NOMO-1 treated with dmso at 0.1 percent for 144 hours (cell line): ENCODE data around the gene FAM78A.
"Not testable (repeated sequence)": the region's sequence is repeated elsewhere in the genome, so short reads cannot be mapped to it uniquely, and the experiment has no call there.

Experiments used
- DNase-seq: peaks from one replicate; lab custom pipeline; 2025; ENCODE audit not compliant: unreplicated experiment; lab: John Stamatoyannopoulos, UW

The FAM78A gene

DNA sequence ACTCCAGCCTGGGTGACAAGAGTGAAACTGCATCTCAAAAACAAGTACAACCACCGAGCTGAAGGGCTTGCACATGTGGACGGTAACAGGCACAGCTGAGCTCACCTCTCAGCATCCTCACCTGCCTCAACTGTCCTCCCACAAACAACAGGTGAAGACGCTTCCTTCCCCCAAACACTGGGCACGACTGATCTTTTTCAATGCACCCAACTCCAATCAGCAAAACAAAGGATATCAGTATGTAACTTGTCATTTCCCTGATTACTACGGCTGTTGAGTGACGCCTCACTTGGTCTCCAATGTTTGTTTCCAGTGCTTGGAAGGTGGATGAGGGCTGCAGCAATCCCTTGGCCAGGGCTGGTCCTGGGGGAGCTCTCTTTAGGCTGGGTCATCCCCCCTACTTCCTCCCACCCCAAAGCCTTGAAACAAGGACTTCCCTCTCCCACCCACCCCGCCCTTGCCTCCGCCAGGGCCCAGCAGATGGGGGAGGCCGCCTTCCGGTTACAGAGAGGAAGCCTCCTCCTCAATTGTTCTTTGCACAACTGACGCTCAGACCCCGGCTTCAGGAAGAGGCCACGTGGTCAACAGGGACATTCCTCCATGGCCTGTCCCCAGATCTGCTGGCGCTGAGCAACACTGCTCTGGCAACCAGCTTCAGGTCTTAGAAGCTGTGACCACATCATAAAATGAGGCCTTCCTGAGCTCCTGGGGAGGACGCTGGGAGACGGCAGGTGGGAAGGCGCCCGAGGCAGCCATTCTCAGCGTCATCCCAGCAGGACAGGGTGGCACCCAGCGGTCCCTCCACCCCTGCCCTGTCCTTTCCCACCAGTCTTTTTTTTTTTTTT, 5.9 kb downstream of the FAM78A start:
- peak; percentile 49 for DNase-seq

DNA sequence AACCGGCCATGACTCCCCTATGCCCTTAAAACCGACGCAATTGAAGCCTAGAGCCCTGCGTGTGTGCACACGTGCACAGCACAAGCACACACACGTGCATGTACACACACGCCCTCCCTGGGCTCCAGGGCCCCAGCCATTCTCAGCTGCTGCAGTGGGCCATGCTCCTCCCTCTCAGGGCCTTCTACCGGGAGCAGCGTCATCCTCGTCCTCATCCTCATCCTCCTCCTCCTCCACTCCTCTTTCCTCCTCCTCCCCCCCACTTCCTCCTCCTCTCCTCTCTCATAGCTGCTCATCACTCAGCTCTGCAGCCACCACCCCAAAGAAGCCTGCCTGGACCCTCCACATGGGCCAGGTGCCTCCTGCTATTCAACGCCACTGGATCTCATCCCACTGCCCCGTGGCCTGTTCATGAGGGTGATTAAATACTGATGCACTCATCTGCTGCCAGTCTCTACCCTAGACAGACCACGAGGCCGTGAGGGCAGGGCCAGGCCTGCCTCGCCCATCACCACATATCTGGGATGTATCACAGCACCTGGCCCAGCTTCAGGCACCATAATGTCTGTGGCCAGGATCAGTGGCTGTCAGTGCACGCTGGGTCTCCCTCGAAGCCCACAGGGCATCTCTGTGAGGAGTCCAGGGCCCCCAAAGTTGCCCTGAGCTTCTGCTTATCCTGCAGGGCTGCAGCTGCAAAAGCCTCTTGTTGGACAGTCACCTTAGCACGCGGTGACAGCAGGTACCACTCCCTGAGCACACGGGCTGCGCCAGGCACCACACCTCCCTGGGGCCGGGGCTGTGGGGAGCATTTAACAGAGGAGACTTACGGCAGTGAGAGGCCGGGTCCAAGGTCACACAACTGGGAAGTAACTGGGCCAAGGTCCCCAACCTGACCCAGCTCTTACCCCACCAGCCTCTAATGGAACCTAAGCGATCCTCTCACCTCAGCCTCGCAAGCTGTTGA, 9.8 kb downstream of the FAM78A start:
- no peak for DNase-seq

DNA sequence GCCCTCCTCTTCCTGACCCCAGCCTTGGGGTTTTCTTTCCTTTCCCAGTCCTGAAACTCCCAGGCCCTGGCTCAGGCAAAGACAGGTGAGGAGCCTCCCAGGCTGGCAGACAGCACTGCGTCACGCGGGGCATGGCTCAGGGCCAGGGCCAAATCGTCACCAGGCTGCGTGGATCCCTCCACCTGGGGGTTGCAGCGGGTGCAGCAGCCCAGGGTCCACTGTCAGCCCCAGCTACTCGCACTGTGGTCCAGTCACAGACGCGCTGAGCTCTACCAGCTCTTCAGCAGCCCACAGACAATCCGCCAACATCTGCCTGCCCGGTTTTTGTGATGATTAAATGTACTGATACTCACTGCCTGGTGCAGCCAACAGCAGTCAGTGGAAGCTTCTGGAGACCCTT, 12.1 kb downstream of the FAM78A start:
- no peak for DNase-seq

DNA sequence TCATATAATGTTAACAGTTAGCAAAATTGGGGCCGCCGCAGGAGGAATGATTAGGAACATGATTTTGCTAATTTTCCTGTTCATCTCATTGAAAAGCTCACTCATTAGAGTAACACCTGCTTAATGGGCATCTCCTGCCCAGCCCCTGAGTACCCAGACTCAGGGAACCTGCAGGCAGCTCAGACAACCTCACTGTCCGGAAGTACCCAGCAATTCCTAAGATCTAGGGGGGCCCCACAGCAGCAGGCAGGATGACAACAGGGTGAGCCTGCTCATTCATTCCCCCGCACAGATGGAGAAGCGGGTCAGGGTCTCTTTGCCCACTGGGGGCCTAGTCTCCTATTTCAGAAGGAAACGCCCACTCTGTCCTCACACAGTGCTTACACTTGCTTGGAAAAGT, 12.6 kb downstream of the FAM78A start:
- no peak for DNase-seq

DNA sequence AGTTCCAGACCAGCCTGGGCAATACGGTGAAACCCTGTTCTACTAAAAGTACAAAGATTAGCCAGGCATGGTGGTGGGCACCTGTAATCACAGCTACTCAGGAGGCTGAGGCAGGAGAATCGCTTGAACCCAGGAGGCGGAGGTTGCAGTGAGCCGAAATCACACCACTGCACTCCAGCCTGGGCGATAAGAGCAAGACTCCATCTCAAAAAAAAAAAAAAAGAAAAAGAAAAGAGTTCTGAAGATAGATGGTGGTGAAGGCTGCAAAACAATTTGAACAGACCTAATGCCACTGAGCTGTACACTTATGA, 13.3 kb downstream of the FAM78A start:
- DNase-seq: not testable (repeated sequence)

DNA sequence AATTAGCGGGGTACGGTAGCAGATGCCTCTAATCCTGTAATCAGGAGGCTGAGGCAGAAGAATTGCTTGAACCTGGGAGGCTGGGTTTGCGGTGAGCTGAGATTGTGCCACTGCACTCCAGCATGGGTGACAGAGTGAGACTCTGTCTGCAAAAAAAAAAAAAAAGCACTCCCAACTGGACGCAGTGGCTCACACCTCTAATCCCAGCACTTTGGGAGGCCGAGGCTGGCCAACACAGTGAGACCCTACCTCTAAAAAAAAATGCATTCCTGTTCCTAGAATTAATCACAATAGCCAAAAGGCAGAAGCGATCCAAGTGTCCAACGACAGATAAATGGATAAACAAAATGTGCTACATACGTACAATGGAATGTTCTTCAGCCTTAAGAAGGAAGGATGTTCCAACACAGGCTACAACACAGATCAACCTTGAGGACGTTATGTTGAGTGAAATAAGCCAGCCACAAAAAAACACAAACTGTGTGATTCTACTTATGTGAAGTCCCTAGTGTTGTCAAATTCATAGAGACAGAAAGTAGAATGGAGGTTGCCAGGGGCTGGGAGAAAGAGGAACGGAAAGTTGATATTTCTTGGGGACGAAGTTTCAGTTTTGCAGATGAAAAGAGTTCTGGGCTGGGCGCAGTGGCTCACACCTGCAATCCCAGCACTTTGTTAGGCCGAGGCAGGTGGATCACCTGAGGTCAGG, 13.8 kb downstream of the FAM78A start:
- peak; percentile 24 for DNase-seq

DNA sequence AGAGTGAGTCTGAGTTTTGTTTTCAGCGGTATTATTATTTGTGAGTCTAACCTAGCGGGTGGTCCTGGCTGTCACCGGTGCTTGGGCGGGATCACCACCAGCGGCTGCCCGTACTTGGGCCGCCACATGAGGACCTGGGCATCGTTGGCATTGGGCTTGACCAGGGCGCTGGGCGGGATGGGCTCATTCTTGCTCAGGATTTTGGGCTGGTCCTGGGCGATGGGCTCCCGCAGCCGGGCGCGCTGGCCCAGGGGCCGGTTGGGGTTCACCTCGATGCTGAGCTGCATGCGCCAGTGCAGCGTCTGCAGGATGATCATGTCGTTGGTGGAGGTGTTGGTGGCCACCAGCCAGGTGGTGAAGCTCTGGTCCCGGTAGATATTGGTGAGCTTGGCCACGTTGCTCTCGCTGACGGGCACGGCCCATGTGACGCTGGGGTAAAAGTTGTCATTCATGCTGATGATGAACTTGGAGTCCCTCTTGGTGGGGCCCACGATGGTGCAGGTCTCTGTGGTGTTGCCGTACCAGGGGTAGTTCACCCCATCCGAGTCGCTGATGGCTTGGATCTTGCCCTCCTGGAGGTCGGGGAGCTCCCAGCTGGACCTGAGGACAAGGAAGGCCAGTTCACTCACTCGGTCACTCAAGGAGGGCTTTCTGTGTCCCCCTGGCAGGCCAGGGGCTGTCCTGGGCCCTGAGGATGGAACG, 15.4 kb downstream of the FAM78A start:
- no peak for DNase-seq

DNA sequence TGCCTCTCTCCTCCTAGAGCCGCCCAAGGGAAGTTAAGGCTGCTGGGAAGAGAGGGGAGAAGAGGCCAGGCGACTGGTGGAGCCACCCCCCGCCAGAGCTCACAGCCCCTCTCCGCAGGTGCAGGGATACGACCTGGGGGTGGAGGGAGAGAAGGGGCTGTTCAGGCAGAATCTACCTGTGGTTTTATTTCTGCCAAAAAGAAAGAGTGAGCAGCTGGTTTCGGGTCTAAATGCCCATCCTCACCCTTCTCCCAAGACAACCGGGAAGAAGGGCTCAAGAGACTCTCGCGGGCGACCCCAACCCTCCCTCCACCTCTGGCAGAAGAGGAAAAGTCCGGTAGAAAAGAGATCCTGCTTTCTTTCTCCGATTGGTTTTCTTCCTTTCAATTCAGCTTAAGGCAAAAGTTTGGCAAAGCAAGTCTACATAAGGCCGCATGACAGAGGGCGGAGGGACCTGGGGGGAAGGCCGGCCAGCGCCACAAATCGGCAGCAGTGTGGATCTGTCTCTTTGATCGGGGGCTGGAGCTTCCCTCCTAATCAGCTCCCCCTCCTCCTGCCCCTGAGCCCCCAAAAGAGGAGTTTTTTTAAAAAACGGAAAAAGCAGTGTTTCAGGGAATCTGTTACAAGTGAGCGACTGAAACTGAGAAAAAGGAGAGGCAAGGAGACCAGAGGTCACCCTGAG, 16.3 kb downstream of the FAM78A start:
- DNase-seq: no peak

DNA sequence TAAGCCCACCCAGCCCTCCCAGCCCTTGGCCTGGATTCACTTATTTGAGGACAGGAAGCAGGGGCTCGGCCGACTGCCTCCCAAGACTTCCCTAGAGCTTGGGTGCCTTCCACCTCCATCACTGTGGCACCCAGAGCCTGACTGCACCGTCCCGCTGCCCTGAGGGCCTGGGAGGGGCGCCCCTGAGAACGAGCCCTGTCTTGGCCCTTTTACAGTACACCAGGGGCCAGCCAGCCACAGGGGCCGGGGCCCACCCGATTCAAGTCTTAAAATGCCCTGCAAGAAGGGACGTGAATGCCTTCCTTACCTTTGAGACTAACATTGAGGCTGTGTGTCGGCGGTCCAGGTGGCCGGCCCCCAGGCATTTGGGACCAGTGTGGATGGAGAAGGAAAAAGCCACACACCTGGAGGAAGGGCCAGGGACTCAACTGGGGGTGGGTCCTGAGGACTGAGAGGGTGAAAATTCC, 16.8 kb downstream of the FAM78A start:
- DNase-seq: no peak

DNA sequence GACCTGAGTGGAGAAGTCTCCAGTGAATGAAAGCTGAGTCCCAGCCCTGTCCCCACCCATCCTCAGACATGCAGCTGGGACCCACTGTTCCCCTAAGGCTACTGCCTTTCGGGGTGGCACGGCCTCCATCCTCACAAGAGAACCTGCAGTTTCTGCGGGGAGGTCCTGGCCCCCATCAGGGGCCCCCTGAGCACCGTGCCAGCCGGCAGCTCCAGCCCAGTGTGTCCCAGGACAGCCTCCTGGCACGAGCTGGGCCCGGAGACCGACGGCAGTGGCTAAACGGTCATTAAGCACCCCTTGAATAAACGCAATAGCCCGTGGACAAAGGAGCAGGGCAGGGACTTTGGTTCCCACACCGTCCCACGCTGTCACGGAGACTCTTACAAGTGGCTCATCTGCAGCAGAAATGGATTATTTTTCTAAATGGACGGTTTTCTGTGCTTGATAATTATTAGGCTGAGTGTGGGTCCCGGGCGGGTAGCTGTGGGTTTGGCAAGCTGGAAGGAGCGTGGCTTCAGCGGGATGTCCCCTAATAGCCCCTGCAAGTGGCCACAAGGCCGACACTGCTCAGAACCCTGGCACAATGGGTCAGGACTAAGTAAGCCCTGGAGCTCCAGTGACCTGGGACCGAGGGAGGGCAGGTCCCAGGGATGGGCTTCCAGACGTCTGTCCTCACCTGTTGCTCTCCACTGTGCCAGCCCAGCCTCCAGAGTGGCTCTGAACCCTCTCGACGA, 17.4 kb downstream of the FAM78A start:
- no peak for DNase-seq

DNA sequence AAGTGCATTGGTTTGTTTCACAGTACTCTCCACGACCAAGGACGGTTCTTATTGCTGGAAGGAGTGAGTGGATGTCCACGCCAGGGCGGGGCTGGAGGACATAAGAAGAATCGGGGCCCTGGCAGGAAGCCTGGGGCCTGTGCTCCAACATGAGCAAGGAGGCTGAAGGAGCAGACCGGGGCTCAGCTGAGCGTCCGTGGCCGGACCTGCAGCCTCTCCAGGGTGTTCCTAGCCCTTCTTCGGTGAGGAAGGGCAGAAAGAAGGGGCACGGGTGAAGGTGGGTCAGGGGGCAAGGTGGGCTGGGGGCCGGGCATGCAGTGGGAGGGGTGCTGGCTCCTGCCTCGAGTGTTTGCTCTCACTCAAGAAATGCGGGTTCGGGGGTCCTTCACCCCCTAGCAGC, 18.1 kb downstream of the FAM78A start:
- DNase-seq: no peak

DNA sequence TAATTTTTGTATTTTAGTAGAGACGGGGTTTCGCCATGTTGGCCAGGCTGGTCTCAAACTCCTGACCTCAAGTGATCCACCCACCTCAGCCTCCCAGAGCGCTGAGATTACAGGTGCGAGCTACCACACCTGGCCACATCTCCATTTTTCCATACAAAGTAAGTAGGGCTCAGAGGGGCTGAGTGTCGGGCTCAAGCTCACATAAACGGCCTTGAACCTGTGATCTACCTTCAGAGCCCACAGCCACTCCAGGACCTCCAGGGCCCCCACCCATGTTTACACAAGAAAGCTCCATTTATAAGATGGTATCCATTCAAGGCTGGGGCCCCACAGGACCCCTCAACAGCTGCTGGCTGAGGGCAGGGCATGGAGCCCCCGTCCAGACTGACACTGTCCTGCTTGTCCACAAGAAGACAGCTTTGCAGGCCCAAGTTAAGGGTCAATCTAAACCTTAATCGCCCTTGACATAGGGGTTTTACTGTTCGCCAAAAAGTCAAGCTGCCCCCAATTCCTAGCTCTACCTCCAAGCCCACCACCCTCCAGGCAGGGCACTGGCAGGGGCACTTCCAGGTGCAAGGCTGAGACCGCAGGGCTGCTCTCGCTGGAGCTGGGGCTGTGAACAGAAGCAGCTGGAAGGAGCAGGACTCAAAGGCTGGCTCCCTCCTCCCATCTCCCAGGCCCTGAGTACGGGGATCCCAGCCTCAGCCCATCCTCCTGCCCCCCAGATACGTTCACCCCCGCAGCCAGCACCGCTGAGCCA, 18.9 kb downstream of the FAM78A start:
- no peak for DNase-seq

DNA sequence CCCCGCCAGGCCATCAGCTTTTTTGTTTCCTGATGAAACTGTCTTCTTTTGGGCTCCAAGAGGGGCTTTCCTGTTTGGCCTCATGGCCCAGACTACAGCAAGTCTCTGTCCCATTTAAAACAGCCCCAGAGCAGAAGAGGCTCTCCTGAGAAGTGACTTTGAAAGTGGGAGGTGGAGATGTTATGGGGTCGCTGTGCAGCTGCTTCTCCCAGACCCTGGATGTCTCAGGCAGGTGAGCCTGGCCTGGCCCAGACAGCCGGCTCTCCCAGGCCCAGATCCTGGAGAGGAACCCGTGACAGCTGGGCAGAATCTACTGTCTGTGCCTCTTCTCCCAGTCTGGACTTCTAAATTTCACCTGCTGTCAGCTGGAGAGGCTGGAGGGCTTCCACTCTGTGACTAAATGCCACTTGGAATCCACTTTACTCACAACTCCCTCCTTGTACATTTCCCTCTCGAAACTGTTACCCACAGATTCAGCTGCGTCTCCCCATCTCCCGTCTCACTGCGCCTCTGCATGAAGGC, 20.6 kb downstream of the FAM78A start:
- no peak for DNase-seq

DNA sequence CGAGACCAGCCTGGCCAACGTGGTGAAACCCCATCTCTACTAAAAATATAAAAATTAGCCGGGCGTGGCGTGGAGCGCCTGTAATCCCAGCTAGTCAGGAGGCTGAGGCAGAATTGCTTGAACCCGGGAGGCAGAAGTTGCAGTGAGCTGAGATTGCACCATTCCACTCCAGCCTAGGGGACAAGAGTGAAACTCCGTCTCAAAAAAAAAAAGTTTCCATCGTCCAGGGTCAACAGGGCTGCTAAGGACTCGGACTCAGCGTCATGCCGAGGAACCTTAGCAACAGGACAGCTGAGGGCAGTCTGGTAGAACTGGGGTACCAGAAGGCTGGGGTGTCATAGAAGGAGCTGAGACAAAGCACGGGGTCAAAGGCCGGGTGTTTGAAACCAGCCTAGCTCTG, 21.7 kb downstream of the FAM78A start:
- DNase-seq: no peak

DNA sequence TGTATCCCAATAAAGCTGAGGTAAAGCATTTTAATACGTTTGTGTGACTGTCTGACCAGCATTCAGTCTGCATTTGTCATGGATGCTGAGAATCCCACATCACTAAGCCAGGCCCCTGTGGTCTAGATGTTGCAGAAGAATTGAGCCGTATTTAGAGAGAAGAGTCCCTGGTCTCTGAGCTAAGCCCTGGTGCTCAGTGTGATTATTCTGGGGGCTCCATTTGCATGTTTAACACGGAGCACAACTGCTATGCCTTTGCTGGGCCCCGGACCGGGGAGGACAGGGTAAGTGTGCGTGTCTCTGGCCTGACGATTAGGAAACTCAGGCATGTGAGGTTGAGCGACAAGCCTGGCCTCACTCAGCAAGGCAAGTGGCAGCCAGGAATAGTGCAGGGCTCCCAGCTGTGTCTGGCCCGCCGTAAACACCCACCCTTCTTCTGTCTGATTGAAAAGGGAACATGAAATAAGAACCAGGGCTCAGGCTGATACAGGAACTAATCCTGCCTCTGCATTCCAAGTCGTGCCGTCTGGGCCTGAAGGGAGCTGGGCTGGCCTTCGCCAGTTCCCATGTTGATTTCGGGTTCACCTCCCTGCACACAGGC, 22.3 kb downstream of the FAM78A start:
- DNase-seq: peak; percentile 52

DNA sequence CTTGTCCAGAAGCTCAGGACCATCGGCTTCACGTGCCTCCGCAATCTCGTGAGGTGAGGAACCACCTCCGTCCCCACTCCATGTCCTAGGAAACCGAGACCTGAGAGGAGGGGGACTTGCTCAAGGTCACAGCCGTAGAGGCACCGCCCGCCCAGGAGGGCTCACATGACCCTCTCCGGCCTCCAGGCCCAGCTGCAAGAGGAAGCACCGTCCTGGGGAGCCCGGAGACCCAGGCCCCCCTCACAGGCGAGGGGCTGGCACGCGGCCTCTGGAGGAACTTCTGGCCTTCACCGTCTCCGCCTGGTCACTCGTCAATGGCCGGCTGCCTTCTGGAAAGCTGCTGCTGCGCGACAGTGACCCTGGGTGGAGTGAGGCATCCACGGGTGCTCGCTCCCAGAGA, 24.2 kb downstream of the FAM78A start:
- DNase-seq: no peak

DNA sequence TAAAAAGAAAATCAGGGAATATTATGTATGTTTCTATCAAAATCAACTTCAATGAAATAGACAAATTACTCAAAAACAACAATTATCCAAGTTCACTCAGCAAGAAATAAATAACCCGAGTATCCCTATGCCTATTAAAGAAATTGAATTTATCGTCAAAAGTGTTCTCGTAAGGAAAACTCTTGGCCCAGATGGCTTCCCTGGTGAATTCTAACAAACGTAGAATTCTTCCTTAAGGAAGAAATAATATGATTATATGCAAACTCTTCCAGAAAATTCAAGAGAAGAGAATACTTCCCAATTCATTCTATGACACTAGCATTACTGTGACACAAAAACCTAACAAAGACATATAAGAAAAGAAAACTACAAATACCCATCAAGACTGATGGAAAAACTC, 29.7 kb downstream of the FAM78A start:
- DNase-seq: no peak

DNA sequence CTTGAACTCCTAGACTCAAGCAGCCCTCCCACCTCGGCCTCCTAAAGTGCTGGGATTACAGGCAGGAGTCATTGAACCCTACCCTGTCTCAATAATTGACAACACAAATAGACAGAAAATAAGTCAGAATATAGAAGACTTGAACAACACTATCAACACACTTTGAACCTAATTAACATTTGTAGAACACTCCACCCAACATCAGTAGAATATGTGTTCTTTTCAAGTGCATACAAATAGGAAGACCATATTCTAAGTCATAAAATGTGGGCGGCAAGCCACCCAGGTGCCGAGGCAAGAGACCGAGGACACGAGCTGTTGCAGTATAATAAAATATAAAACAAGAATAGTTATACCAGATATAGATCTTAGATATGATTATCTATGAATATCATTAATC, 32.0 kb downstream of the FAM78A start:
- DNase-seq: not testable (repeated sequence)
